SK-N-MC (cell line): ENCODE measurements around the gene THG1L.

Source experiments
- EZH2 ChIP-seq: fragments of 200-600 bp; sonication (generic); IDR thresholded peaks from one replicate; pipeline ENCODE4 v1.6.1; 2017; ENCODE audit warnings: antibody characterized with exemption
- FOXP2 ChIP-seq: optimal IDR thresholded peaks from 2 replicates; pipeline ENCODE3; 2011; ENCODE audit warnings: mild to moderate bottlenecking, moderate library complexity; ENCODE audit not compliant: insufficient read depth; ENCODE audit errors: extremely low read length, control extremely low read depth
- POLR2AphosphoS5 ChIP-seq: IDR thresholded peaks from 2 replicates; pipeline ENCODE4 v1.6.1; 2012; ENCODE audit warnings: mild to moderate bottlenecking, low read depth, low read length, borderline replicate concordance

GRCh38 chr5:157731272-157732129 lies at the start of gene THG1L:
- no peak for TF ChIP-seq FOXP2
- TF ChIP-seq EZH2, result no peak
- peak; percentile 92 for TF ChIP-seq POLR2AphosphoS5
